ENCODE results near the gene TERF2IP.

The TERF2IP gene

GRCh38 chr16:75660321-75660720 is 12.7 kb downstream of the TERF2IP start:
- H3K4me1 Mint-ChIP-seq (ENCODE audit: low read depth): no peaks in the 10 kb centered on the region
- H3K27ac Mint-ChIP-seq: no peak overlapping the region
- H3K4me3 Mint-ChIP-seq: no peak overlapping the region
- DNase-seq (ENCODE audit: low spot score): no peak
- no peaks in the 10 kb centered on the region for H3K27me3 Mint-ChIP-seq (ENCODE audit: low read depth)
- no peaks in the 10 kb centered on the region for H3K9me3 Mint-ChIP-seq
- peaks cover 32% of the 10 kb centered on the region for H3K36me3 Mint-ChIP-seq (ENCODE audit: low read depth)

- Mint-ChIP-seq H3K9me3 (no peaks in the 10 kb centered on the region), H3K27ac (no peak overlapping the region), H3K4me3 (no peak overlapping the region), H3K4me1 (ENCODE audit: low read depth) (no peaks in the 10 kb centered on the region), H3K27me3 (ENCODE audit: low read depth) (no peaks in the 10 kb centered on the region), H3K36me3 (ENCODE audit: low read depth) (peaks cover 27% of the 10 kb centered on the region)
- DNase-seq (ENCODE audit: low spot score): no peak
Observed at GRCh38 chr16:75660726-75661302, 13.2 kb downstream of the TERF2IP start.

GRCh38 chr16:75667503-75667902 is 19.9 kb downstream of the TERF2IP start:
- no peak overlapping the region for H3K4me3 Mint-ChIP-seq
- no peaks in the 10 kb centered on the region for H3K4me1 Mint-ChIP-seq (ENCODE audit: low read depth)
- H3K9me3 Mint-ChIP-seq: no peaks in the 10 kb centered on the region

GRCh38 chr16:75676909-75677308 is 29.3 kb downstream of the TERF2IP start, which contains the start of gene CPHXL2:
Gene CPHXL2, minus strand, starts transcription at chr16:75677009. Its CDS starts 10 bp downstream, at chr16:75676999.
- no peaks in the 10 kb centered on the region for H3K9me3 Mint-ChIP-seq

More at GRCh38 chr16:75667503-75667902, 19.9 kb downstream of the TERF2IP start:
- Mint-ChIP-seq H3K27ac (no peak overlapping the region), H3K36me3 (ENCODE audit: low read depth) (no peaks in the 10 kb centered on the region), H3K27me3 (ENCODE audit: low read depth) (no peaks in the 10 kb centered on the region)
- DNase-seq (ENCODE audit: low spot score): no peak

GRCh38 chr16:75679366-75679765 is 31.8 kb downstream of the TERF2IP start:
- Mint-ChIP-seq H3K4me3 (no peak overlapping the region), H3K27ac (no peak overlapping the region), H3K36me3 (ENCODE audit: low read depth) (no peaks in the 10 kb centered on the region), H3K4me1 (ENCODE audit: low read depth) (no peaks in the 10 kb centered on the region), H3K27me3 (ENCODE audit: low read depth) (no peaks in the 10 kb centered on the region), H3K9me3 (no peaks in the 10 kb centered on the region)
- DNase-seq (ENCODE audit: low spot score): no peak

More at GRCh38 chr16:75676909-75677308, 29.3 kb downstream of the TERF2IP start, which contains the start of gene CPHXL2:
- no peak for DNase-seq (ENCODE audit: low spot score)
- Mint-ChIP-seq H3K4me1 (ENCODE audit: low read depth) (no peaks in the 10 kb centered on the region), H3K27me3 (ENCODE audit: low read depth) (no peaks in the 10 kb centered on the region), H3K4me3 (no peak within 1 kb of the TSS), H3K36me3 (ENCODE audit: low read depth) (no peaks in the 10 kb centered on the region), H3K27ac (no peak within 1 kb of the TSS)

GRCh38 chr16:75682308-75682707 is 34.7 kb downstream of the TERF2IP start:
- H3K27me3 Mint-ChIP-seq (ENCODE audit: low read depth): no peaks in the 10 kb centered on the region
- no peak overlapping the region for H3K27ac Mint-ChIP-seq
- no peaks in the 10 kb centered on the region for H3K4me1 Mint-ChIP-seq (ENCODE audit: low read depth)
- DNase-seq (ENCODE audit: low spot score): no peak
- H3K4me3 Mint-ChIP-seq: no peak overlapping the region
- H3K9me3 Mint-ChIP-seq: no peaks in the 10 kb centered on the region
- H3K36me3 Mint-ChIP-seq (ENCODE audit: low read depth): no peaks in the 10 kb centered on the region

GRCh38 chr16:75687361-75687760 is 39.8 kb downstream of the TERF2IP start:
- Mint-ChIP-seq H3K36me3 (ENCODE audit: low read depth) (no peaks in the 10 kb centered on the region), H3K27ac (no peak overlapping the region), H3K27me3 (ENCODE audit: low read depth) (no peaks in the 10 kb centered on the region), H3K4me3 (no peak overlapping the region), H3K4me1 (ENCODE audit: low read depth) (no peaks in the 10 kb centered on the region), H3K9me3 (no peaks in the 10 kb centered on the region)
- DNase-seq (ENCODE audit: low spot score): no peak

GRCh38 chr16:75695708-75696107 is 48.1 kb downstream of the TERF2IP start:
- DNase-seq (ENCODE audit: low spot score): no peak
- H3K4me1 Mint-ChIP-seq (ENCODE audit: low read depth): no peaks in the 10 kb centered on the region

GRCh38 chr16:75697571-75697970 is 50.0 kb downstream of the TERF2IP start:
- Mint-ChIP-seq H3K36me3 (ENCODE audit: low read depth) (no peaks in the 10 kb centered on the region), H3K27me3 (ENCODE audit: low read depth) (no peaks in the 10 kb centered on the region), H3K9me3 (no peaks in the 10 kb centered on the region), H3K4me1 (ENCODE audit: low read depth) (no peaks in the 10 kb centered on the region), H3K27ac (no peak overlapping the region), H3K4me3 (no peak overlapping the region)
- DNase-seq (ENCODE audit: low spot score): no peak

More at GRCh38 chr16:75695708-75696107, 48.1 kb downstream of the TERF2IP start:
- Mint-ChIP-seq H3K36me3 (ENCODE audit: low read depth) (no peaks in the 10 kb centered on the region), H3K9me3 (no peaks in the 10 kb centered on the region), H3K27me3 (ENCODE audit: low read depth) (no peaks in the 10 kb centered on the region), H3K4me3 (no peak overlapping the region), H3K27ac (no peak overlapping the region)

GRCh38 chr16:75701361-75701760 is 53.8 kb downstream of the TERF2IP start, which contains the start of gene DUXB:
Gene DUXB, minus strand, starts transcription at chr16:75701461. Its CDS starts 43 bp downstream, at chr16:75701418.
- Mint-ChIP-seq H3K27ac (no peak within 1 kb of the TSS), H3K9me3 (no peaks in the 10 kb centered on the region), H3K4me1 (ENCODE audit: low read depth) (no peaks in the 10 kb centered on the region), H3K36me3 (ENCODE audit: low read depth) (no peaks in the 10 kb centered on the region), H3K27me3 (ENCODE audit: low read depth) (no peaks in the 10 kb centered on the region), H3K4me3 (no peak within 1 kb of the TSS)
- no peak for DNase-seq (ENCODE audit: low spot score)

- Mint-ChIP-seq H3K27ac (no peak overlapping the region), H3K4me3 (no peak overlapping the region), H3K36me3 (ENCODE audit: low read depth) (no peaks in the 10 kb centered on the region), H3K9me3 (no peaks in the 10 kb centered on the region), H3K27me3 (ENCODE audit: low read depth) (no peaks in the 10 kb centered on the region), H3K4me1 (ENCODE audit: low read depth) (no peaks in the 10 kb centered on the region)
- DNase-seq (ENCODE audit: low spot score): no peak
Observed at GRCh38 chr16:75702242-75702641, 54.7 kb downstream of the TERF2IP start.

GRCh38 chr16:75703306-75703705 is 55.7 kb downstream of the TERF2IP start:
- DNase-seq (ENCODE audit: low spot score): no peak
- Mint-ChIP-seq H3K4me1 (ENCODE audit: low read depth) (no peaks in the 10 kb centered on the region), H3K9me3 (no peaks in the 10 kb centered on the region), H3K27me3 (ENCODE audit: low read depth) (no peaks in the 10 kb centered on the region), H3K27ac (no peak overlapping the region), H3K36me3 (ENCODE audit: low read depth) (no peaks in the 10 kb centered on the region), H3K4me3 (no peak overlapping the region)
